ENCODE results near the gene PTPN1. TPM values are rescaled to one million over a fixed set of nuclear protein-coding genes. Genes with fewer than 3 reads are reported as not detected.
A peak's percentile ranks its signal among the peaks of the same experiment; 100 is the strongest.
"Not testable (repeated sequence)": the region's sequence is repeated elsewhere in the genome, so short reads cannot be mapped to it uniquely, and the experiment has no call there.

PTPN1 gene
- polyA plus RNA-seq, 10 donors, result 15.2 to 19.8 (median 17.4) TPM

DNA sequence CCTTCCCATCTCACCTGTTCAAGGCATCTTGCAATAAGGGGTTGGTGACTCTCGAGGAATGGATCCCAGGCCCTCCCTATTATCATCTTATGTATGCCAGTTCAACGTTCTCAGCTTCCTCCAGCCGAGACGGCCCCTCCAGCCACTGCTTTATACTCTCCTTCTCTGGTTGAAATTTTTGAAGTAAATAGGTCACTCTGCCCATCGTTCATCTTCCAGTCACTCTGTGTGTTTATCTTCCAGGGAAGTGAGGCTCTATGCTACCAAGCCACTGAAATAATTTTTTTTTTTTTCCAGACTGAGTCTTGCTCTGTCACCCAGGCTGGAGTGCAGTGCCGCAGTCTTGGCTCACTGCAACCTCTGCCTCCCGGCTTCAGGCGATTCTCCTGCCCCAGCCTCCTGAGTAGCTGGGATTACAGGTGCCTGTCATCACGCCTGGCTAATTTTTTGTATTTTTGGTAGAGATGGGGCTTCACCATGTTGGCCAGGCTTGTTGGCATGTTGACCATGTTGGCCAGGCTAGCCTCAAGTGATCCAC lies 17.0 kb downstream of the PTPN1 start:
- no peak for DNase-seq

DNA sequence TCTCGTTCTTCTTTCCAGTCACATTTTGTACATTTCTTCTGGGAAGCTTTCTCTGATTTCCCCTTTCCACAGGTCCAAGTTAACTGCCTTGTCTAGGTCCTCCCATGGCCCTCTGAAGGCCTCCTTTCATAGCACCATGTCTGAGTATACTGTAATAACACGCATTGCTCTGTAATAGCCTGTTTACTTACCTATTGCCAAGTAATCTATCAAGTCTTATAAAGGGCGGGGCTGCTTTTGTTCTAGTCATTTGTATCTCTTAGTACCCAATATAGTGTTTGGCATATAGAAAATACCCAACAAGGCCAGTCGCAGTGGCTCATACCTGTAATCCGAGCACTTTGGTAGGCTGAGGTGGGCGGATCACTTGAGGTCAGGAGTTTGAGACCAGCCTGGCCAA lies 17.9 kb downstream of the PTPN1 start:
- DNase-seq, result no peak

DNA sequence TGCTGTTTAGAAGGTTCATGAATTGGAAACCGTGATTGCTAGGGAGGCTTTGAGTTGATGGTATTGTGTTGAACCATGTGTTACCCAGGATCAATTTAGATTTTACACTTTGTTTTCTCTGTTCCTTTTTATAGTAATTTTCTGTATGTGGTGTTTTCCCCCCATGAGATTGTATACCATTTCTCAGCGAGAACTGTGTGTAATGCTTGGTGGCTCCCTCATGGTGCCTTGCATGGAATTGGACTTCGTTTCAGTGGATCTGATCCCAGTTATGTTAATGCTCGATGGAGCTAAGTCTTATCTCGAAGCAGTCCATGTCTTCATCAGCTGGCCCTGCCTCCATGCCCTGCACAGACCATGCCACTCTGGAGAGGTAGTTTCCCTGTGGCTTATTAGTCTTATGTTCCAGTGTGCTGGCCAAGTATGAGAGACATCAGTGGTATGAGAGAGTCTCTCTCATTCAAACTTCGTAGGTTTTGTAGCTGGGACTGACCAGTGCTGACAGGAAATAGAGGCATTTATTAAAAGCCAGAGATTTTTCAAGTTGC lies 18.7 kb downstream of the PTPN1 start:
- no peak for DNase-seq

DNA sequence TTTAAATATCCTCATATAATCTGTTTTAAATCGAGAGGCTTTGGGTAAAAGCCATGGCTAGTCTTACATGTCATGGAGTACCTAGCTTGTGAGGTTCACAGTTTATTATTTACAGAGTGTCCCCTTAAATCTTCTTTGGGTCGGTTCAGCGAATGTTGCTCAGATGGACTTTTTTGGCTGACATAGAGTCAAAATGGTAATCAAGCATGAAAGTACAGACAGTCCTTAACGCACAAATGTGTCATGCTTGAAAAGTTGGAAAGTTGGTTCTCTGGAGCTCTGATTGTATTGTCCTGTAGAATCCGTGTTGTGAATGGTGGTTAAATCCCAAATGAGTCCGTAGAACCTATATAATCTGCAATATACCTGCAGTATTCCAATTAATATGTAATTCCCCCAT lies 22.0 kb downstream of the PTPN1 start:
- DNase-seq, result no peak

DNA sequence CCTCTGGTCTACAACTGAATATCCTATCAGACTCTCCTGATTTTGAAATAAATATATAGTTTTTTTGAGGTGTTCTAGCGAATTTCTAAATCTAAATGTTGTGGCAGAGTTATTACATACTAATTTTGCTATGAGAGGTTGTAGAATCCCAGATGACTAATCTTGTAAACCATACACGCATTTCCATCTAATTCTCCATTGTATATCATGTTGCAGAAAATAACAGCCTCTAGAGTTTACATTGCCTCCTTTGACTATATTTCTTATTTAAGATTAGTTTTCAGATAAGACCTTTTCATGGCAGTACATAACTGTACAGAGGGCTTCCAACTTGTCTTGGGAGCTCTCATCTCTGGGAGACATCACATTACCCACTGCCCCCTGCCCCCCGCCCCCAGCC lies 22.9 kb downstream of the PTPN1 start:
- no peak for DNase-seq

DNA sequence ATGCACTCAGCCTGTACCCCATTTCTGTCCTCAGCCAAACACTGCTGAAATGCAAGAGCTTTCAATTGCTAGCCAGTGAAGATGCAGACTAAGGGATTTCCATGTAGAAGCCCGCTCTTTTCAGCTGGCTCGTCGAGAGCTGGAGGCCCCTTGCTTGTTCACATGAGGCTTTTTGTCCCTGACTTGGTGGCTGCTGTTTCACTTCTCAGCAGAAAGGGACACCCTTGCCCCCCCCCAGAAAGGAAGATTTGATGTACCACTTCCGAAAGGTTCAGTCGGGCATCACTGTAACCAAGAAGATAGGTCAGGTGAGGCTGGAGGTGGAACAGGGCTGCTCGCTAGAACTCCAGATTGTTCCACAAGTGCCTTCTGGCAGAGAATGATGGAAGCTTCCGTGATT lies 23.3 kb downstream of the PTPN1 start:
- DNase-seq, result no peak

DNA sequence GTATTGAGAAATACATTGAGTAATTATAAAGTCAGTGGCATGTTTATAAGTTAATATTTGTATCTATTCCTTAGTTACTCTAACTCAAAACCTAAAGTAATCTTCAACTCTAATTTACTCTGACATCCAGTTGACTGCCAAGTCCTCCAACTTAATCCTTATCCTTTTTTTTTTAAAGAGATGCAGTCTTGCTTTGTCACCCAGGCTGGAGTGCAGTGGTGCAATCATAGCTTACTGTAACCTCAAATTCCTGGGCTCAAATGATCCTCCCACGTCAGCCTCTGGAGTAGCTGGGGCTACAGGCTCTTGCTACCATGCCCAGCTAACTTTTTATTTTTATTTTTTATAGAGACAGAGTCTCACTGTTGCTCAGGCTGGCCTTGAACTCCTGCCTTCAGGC lies 24.4 kb downstream of the PTPN1 start:
- DNase-seq, result no peak

DNA sequence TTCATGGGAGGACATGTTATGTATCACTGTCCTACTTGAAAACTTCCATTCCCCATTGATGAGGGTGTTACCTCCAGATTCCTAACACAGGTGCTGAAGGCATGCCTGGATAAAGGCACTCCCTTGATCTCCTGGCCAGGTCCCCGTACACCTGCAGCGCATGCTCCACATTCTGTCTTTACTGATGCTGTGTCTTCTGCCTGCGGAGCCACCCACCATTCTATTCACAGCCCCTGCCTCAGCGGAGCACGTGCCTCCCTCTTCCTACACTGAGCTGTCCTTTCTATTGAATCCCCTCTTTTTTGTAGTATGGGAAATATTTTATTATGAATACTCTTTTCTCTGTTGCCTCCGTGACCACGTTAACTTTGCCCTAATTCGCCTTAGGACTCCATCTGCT lies 25.0 kb downstream of the PTPN1 start:
- DNase-seq, result no peak

DNA sequence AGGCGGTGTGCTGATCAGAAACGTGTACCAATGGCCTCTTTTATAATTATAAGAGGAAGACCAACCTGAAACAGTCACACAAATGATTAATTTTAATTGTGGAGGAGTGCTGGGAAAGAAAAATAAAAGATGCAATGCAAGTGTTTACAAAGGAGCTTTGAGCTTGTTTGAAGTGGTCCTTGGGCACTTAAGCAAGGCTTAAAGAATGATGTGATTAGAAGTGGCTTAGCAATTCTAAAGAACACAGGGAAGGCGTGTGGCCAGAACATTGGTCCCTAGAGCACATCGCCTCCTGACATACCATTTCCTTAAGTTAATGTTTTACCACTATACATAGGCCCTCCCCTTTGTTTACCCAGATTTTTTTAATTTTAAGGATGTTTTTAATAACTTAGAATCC lies 26.1 kb downstream of the PTPN1 start:
- DNase-seq, result no peak

DNA sequence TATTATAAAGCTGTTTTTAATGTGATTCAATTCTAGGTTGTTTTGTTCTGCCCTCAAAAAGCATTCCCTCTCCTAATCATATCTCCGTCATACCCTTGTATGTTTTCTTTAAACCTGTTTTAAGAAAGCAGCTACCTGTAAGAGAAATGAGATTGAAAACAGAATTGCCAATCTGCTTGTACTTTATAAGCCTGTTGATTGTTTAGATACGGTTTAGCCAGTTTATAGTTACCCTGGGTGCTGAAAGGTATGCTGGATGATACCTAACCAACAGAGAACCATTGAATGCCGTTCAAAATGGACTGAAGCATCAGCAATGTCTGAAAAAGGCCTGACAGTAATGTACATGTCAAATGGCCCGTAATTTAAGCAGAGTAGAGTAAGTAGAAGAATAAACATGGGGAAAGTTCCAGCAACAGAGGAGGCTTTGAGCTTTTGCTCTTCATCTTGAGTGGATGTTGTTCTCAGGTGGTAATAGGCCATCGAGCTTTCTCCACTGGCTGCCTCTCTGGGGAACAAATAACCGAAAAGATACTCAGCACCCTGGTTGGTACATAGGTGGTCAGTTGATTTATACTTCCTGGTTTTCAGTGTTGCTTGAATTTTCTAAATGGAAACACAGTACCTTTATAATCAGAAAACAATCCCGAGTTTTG lies 27.5 kb downstream of the PTPN1 start:
- DNase-seq, result no peak

DNA sequence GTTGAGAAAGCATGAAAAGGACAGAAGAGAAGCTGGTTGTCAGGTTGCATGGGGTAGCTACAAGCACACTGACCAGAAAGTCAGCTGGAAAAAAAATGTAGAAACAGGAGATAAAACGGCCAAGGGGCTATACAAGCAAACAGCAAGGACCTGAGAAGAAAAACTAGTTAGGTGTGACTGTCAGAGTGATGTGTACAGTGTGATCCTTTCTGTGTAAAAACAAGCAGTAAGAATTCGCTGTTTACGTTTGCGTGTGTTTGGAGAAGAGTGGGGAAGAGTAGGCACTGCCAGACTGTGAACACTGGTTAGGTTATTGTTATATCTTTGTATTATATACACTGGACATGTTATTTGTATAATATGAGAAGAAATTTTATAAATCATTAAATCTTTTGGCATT lies 28.1 kb downstream of the PTPN1 start:
- no peak for DNase-seq

DNA sequence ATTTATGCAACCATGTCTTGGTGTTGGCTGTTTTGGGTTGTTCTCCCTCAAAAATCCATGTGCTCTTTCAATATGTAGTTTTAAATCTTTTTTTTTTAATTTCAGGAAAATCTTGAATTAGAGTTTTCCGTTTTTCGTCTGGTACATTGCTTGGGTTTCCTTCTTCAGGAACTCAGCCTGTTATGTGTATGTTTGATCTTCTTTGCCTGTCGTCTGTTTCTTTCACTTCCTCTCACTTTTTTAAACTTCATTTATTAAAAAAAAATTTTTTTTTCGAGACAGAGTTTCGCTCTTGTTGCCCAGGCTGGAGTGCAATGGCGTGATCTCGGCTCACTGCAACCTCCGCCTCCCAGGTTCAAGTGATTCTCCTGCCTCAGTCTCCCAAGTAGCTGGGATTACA lies 29.6 kb downstream of the PTPN1 start:
- not testable (repeated sequence) for DNase-seq

DNA sequence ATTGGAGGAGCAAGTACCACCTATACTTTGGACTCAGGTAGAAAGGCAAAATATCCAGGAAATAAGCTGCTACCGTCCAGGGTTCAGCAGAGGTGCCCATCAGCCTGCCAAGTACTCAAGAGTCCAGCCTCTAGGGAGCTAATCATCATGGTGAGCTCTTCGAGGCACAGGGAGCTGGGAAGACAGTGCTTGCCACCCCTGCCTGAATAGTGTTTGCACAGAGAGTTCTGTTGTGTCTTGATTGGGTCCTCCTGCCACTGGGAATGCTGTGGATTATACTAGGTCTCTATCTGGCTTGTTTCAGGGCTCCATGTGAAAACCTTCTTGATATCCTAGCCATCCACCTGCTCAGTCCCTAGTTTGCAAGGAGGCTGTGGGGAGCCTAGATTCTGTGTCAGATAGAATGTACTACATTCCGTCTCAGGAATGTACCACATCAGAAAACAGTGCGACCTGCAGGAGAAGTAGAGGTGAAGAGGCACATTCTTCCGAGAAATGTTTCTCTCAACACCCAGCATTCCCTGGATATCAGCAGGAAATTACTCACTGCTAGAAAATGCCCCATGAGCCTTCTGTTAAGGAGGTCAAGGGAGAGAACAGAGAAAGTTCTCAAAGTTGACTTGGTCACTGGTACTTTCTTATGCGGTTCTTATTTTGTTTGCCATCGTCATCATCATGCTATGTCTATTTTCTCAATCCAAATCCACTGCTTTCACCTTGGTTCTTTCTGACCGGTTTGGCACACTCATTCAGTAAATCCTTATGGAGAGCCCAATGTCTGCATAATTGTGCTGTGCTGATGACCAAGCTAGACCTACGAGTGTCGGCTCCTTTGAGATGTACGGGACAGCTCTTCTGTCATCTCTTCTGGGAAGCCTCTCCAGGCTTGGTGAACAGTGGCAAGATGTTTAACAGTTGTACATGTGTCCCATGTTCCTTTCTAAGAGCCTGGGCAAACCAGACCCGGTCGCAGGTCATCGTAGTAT lies 30.7 kb downstream of the PTPN1 start:
- DNase-seq, result peak in 1 of 3 donors; percentile 40

DNA sequence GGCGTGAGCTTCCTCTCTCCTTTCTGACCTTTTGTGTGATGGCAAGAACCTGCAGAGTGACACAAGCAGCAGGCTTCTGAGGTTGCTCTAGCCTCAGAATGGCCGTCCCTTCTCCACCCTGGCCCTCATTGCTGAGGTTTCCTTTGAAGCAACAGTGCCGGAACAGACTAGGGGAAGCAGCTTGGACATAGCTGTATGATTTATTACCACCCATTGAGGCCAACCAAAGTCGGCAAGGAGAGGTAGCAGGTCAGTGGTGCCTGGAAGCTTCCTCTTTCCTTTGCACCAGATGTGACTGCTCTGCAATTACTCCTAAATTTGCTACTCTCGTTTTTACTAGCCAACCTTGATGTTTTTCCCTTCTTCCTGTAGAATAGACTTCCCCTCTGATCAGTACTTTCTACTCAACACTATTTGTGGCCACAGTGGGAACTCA lies 31.4 kb downstream of the PTPN1 start:
- DNase-seq, result no peak

DNA sequence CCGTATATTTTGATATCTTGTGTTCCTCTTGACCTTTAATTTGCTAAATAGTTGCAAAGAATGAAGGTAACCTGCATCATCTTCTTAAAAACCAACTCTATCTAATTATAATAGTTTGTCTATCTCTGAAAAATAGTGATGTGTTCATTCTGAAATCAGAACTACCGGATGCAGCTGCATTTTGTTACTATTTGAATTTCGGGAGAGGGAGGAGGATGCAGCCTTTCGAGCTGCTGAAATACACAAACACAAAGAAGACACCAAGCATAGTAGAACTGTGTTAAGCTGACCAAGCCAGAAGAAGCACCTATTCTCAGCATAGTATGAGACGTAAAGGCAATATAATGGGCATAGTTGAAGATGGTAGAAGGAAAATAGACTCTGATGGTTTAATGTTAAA lies 33.1 kb downstream of the PTPN1 start:
- DNase-seq, result no peak

DNA sequence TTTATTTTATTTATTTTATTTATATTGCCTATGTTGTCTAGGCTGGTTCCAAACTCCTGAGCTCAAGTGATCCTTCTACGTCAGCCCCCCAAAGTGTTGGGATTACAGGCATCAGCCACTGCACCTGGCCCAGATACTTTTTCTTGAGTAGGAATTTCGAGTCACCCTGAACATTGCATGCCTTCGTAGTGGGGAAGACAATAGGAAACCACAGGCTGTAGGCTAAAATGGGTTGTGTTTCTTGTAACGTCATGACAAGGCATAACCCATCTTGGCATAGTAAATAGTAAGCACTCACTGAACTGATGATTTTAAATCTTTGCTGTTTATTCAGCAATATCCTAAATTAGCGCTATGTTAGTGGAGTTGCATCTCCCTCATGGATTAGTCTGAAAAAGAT lies 34.9 kb downstream of the PTPN1 start:
- DNase-seq, result no peak

DNA sequence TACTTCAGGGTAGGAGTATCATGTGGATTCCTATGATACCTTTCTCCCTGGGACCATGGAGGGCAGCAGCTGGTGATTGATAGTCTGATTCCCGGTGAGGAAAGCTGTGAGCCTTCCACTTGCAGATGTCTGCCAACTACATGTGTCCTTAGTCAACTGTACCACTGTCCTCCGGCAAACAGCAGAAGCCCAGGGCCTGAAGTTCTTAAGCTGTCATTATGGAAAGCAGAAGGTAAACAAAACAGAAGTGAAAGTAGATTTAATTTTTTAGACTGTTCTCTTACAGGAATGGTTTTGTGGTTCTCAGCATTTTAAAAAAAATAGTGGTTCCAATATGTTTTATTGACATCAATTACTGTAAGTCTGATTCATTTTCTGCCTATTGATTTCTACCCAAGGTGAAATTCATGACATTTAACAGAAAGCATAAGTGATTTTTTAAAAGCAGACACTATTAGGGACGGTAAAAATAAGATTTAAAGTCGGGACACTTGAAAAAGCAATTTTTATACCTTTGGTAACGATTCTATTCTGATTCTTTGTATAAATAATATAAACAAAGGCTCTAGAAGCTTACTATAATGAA lies 36.6 kb downstream of the PTPN1 start:
- DNase-seq, result no peak

DNA sequence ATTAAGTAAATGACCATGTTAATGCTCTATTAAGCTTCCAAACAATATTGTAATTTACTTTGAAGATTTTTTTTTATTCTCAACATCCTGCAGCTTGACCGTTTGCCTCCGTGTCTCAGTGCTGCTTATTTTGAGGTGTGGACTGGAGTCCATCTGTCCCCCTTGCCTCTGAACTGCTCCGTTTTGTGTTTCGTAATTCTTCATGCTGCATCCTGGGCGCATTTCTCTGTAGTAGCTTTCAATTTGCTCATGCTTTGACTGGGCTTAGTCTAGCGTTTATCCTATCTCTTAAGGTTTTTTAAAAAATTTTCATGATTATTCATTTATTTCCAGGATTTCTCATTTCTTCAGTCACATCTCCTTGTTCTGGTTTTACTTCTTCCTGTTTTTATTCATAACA lies 37.8 kb downstream of the PTPN1 start:
- no peak for DNase-seq

DNA sequence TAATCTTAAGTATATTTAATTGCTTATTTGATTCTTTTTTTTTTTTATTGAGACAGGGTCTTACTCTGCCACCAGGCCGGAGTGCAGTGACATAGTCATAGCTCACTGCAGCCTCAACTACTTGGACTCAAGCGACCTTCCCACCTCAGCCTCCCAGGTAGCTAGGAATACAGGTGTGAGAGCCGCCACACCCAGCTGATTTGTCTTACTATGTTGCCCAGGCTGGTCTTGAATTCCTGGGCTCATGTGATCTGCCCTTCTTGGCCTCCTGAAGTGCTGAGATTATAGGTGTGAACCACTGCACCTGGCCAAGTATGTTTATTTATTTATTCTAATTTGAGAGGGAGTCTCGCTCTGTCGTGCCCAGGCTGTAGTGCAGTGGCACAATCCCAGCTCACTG lies 38.2 kb downstream of the PTPN1 start:
- DNase-seq, result no peak

DNA sequence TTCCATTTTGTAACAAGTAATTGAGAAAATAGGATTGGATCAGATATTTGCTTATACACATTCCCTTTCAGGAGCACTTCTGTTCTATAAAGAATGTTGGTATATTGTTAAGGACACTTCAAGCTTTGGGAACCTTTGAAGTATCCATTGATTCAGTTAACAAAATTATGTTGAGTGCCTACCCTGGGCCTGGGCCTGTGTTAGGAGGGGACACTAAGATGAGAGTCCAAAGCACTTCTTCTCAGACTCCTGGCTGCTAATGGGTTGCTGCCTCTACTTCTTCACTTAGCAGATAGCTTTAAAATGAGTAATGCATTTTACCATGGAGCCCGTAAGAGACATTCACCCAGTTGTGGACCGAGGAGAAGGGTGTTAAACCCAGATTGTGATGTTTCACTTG lies 40.3 kb downstream of the PTPN1 start:
- no peak for DNase-seq

DNA sequence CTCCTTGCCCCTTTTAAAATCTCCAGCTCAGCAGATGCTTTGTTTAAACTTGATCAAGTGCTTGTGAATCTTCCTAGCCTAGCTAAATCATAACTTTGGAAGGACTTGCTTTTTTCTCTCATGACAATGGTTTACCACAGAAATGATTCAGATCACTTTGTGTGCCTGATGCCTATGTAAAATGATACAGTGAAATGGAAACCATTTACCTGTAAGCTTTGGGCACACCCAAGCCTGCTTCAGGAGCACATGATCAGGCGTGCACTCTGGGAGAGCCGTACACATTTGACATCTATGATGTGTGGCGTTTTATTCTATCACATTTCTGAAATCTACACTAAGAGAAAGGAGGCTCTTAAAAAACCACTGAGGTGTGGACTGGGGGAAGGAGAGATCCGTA lies 41.1 kb downstream of the PTPN1 start:
- DNase-seq, result no peak

DNA sequence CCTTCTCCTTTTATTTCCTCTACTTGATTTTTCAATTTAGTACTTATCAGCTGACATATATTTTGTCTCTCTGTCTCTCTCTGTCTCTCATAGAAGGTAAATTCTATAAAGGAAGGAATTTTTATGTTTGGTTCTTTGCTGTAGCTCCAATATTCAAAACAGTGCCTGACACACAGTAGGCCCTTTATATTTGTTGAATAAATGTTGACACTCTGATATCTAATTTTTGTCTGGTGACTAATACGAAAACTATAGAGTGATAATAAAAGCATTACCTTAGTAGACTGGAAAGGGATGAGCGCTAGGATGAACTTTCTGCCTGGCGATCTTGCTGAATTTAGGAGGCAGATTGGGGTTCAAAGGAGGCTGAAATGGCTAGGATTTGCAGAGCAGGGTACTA lies 42.8 kb downstream of the PTPN1 start:
- DNase-seq, result no peak

All from muscle of back (tissue), 11 donors.